Tongue (tissue), 2 donors: ENCODE data around the gene CNDP1. TPM values are rescaled to one million over a fixed set of nuclear protein-coding genes. Genes with fewer than 3 reads are reported as not detected.
"Not testable (repeated sequence)": the region's sequence is repeated elsewhere in the genome, so short reads cannot be mapped to it uniquely, and the experiment has no call there.

ENCODE experiments used
- DNase-seq: peaks from one replicate; pipeline ENCODE4 v3.0.0-alpha.2; 2015
- total RNA-seq: library from RNA; depleted of rRNA; stranded (reverse); fragments of >200 nt; gene quantifications from one replicate; pipeline ENCODE4 v1.2.3, GENCODE V29; 2014

CNDP1 gene
- total RNA-seq: not detected

DNA sequence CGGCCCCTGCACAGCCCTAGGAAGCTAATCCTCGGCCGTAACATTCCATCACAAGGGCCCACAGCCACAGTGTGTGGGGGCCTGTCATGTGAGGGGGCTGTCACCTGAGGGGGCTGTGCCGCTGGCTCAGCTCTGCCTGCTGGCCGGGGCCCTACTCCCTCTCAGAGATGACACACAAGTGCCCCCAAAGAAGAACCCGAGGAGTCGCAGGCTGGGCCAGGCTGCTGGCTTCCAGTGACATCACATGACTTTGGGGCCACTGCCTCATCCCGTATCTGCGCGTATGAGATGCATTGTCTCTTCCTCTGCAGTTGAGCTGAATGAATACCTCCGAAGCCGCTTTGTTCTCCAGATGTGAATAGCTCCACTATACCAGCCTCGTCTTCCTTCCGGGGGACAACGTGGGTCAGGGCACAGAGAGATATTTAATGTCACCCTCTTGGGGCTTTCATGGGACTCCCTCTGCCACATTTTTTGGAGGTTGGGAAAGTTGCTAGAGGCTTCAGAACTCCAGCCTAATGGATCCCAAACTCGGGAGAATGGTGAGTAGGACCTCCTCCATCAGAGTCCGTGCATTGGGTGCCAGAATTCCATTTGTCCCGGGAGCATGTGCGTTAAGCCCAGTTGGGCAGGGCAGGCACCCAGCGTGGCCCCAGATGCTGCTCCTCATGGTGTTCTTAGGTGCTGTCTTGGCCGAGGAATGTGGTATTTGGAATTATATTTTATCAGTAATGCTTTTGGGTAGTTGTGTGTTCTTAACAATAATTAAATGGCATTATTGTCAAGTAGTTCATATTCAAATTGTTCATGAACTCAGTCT, at the start of gene CNDP1:
Gene CNDP1 (plus strand): TSS at position 351 of the 820 bp plus-strand sequence. CDS start 168 bp downstream, at position 519.
- no peak for DNase-seq

DNA sequence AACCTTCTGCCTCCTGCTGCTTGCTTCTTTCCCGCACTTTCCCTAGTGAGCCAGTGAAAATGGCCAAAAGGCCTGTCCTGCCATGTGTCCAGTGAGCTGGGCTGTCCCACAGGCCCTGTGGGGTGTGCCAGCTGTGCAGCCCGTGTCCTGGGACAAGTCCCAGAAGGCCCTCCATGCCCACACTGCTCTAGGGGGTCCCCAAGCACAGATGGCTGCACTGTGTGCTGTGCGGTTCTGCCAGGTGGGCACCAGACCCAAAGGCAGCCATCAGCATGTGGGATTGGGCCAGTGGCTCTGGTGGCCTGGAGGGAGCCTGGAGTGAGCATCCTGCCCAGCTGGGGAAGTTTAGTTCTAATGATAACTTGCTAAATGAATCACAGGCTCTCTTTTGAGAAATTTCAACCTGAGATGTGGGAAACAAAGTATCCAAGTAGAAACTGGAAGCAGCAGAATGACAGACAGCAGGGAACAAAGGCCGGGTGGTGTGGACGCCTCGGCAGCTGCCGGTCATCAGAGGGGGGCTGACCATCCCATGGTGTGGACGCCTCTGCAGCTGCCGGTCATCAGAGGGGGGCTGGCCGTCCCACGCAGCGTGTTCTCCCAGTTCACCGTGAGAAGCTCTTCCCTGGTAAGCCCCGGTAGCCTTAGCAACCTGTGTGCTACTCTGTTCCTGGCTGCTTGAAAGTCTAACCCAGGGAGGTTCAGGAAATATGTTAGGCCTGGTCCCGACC, 48.0 kb upstream of the CNDP1 start:
- no peak for DNase-seq

DNA sequence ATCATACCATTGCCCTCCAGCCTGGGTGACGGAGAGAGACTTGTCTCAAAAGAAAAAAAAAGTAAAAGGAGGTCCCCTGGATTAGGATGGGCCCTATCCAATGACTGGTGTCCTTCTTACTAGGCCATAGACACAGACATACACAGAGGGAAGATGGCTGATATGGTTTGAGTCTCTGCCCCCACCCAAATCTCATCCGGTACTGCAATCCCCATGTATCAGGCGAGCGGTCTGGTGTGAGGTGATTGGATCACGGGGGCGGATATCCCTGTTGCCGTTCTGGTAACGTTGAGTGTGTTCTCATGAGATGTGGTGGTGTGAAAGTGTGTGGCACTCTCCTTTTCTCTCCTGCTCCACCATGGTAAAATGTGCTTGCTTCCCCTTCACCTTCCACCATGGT, 45.9 kb upstream of the CNDP1 start:
- no peak for DNase-seq

- no peak for DNase-seq
These were observed 45.4 kb upstream of the CNDP1 start for GRCh38 chr18:74488864-74489263.

DNA sequence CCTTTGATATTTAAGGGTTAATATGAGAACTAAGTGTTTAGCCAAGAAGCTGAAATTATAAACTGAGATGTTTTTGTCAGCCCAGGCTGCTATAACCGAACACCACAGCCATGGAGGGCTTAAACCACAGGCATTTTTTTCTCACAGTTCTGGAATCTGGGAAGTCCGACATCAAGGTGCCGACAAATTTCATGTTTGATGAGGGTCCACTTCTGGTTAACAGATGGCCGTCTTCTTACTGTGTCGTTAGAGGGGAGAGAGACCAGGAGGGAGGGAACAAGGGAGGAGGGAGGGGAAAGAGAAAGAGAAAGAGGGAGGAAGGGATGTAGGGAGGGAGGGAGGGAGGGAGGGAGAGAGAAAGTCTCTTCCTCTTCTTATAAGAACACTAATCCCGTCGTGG, 44.6 kb upstream of the CNDP1 start:
- peak; percentile 48 for DNase-seq

GRCh38 chr18:74492259-74492658, 42.0 kb upstream of the CNDP1 start:
- no peak for DNase-seq

- peak; percentile 70 for DNase-seq
These were observed 40.6 kb upstream of the CNDP1 start for GRCh38 chr18:74493689-74494088.

GRCh38 chr18:74494514-74494913, 39.8 kb upstream of the CNDP1 start:
- DNase-seq: no peak

DNA sequence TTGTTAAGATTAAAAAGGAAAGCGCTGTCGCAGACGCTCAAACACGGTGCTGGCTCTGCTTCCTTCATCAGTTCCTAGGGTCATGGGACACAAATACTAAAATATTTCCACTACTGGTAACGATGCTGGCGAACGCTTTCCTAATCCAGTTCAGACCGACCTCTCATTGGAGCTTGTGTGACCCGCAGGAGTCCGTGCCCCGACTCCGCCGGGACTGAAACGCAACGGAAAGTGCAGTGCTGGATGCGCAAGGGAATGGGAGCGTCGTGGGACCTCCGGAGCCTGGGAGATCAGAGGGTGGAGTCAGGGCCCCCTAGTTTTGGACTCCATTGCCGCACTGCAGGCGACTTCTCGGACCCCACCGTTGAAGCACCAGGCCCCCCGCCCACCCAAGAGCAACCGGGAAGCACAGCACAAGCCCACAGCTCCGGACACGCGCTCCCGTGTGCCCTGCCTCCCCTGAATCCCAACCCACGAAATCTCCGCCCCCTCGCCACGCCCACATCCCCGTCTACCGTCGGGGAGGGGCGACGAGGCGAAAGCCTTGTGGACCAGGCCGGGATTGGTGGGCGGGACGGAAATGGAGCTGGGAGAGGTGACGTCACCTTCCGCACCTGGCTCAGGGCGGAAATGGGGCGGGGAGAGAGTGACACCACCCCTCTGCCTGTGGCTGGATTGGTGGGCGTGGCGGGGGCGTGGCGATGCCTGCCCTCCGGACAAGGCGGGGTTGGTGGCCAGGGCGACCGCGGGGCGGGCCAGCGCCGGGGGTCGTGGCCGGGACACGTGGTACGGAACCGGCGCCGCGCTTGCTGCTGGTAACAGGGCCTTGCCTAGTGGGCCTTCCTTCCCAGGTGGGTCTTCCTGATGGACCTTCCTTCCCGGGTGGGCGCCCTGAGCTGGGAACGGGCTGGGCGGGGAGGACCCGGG, 38.5 kb upstream of the CNDP1 start, which contains the start of gene CNDP2:
Gene CNDP2 (plus strand): TSS at position 783 of the 927 bp plus-strand sequence. CDS start 3,611 bp downstream, outside the sequence.
- DNase-seq: peak; percentile 100

DNA sequence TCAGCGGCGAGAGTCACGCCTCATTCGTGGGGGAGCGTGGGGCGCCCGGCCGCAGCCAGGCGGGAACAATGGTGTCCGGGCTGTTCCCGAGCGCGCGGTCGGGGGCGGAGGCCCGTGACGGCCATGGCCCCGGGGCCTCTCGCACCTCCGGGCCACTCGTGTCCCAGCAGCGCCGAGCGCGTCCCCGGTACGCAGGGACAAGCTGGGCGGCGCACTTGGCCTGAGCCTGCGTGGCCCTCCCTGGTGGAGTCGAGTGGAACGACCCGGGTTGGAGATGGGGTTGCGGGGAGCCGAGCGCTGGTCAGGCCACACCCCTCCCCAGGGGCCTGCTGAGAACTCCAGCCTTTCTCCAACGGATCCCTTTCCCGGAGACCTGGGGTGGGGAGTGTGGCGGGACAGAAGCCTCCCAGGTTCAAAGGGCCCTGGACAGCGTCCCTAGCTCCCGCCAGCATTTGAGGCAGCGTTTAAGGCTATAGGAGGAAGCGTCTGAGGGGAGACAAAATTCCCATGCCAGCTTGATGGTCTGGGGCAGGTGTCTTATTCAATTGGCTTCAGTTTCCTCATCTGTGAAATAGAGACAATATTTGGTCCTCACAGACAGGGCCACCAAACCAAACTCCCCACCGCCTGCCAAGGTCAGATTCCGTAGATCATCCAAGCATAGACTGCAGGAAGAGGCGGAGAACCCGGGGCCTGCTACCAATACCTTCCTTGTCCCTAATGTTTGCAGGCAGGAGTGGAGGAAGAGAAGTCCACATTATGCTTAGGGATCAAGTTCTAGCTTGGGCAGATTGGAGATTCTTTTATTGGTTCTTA, 37.6 kb upstream of the CNDP1 start:
- DNase-seq: peak; percentile 69

DNA sequence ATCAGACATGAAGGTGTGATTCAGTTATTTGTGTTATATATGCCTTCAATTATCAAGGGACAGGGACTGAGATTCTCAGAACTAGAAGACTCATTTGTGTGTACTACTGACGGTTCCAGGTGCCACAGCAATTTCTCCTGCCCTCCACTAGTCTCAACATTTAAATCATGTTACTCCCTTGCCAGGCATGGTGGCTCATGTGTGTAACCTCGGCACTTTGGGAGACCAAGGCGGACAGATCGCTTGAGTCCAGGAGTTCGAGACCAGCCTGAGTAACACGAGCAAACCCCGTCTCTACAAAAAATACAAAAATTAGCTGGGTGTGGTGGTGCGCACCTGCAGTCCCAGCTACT, 37.0 kb upstream of the CNDP1 start:
- no peak for DNase-seq

DNA sequence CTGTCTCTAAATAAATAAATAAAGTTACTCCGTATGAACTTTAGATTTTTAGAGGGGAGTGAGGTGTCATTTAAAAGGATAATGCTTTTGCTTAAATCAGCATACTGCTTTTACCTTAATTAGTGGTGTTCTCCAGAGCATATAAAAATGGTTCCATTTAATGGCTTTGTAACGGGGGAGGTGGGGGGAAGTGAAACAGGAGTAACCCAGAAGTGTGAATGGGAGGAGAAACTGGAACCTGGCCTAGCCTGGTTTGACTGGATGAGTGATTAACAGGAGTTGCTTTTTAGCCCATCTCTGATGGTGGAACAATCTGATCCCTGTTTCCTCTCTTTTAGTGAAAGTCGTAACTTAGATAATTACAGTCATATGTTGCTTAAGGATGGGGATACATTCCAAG, 36.5 kb upstream of the CNDP1 start:
- no peak for DNase-seq

DNA sequence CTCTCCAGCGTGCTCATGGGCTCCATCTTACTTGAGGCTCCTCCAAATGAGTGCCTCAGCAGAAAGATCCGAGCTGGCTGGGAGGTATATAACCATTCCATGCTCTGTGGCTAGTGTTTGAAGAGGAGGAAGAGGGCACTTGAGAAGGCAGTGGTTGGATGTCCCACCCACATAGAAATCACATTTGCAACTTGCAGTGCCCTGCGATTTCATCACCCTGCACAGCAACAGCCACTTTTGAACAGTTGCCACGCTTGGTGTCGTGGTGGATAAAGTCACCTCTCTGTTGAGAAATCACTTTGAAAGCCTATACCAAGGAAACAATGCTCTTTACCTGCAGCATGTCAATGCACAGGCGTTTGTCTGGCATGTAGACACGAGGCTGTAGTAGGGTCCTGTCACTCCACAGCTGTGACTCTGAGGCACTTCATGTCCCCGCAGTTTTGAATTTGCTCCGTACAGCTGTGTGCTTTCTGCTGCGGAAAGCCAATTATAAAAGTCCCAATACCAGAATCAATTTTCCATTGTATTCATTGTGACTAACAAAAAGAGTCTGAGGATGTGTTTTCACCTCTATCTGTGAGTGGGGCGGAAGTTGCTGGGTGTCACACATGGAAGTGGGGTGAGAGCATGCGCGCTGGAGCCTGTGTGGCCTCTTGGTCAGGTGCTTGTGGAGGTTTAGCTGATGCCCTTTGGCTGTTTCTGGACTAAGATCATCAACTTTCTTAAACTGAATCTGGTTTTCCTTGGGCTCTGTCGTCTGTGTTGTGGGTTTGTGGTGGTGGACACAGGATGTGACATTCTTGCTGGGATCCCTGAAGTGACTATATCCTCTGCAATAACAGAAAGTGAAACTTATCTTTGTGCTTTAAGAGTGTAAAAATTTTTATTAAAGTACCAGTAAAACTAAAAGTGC, 35.3 kb upstream of the CNDP1 start:
- no peak for DNase-seq

- DNase-seq: no peak
These were observed 34.7 kb upstream of the CNDP1 start for GRCh38 chr18:74499633-74500032.

DNA sequence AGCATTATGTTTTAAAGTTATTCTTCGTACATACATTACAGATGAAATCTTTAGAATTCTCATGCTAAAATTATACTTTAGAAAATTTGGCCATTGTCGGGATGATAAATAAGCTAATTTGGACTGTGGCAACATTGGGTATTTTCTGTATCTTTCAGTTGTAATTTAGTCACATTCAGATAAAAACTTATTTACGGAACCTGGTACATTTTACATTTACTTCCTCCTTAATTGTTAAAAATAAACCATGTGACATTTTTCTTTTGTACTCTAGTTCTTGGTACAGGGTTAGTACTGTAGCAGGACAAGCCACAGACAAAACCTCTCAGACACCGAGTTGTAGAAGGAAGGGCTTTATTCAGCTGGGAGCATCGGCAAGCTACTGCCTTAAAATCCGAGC, 33.9 kb upstream of the CNDP1 start:
- DNase-seq: no peak

- DNase-seq: not testable (repeated sequence)
These were observed 33.5 kb upstream of the CNDP1 start for GRCh38 chr18:74500774-74501173.

DNA sequence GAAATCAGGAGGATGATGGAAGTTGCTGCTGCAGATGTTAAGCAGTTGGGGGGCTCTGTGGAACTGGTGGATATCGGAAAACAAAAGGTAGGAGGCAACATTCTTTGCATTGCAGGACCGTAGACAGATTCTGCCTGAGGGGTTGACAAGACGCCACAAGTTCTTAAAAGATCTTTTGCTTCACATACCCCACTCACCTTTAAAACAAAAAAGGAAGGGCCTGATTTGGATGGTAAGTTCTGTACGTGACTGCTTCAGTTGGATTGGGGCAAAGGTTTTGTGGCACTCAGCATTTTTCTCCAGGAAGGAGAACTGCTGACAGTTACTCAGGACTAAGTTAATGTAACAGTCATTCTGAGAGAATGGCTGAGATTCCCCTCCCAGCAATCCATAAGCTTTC, 32.9 kb upstream of the CNDP1 start:
- DNase-seq: peak; percentile 44

DNA sequence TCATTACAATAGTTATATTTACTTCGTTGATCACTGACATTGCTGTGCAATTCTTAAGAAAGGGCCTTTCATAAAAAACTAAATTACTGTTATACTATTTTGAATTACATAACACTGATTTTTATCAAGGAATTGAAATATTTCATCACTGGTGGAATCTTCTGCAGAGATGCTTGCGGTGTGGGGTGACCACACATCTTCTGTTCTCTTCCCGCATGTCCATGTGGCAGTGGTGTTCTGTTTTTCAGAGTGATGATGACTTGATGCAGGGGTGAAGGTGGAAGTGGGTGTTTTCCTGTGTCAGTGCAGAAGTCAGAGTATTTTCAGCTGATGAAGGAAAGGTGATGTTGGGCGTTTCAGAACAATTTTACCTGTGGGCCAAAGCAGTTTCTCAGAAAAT, 31.2 kb upstream of the CNDP1 start:
- DNase-seq: no peak

GRCh38 chr18:74505776-74506175, 28.5 kb upstream of the CNDP1 start:
- DNase-seq: no peak

DNA sequence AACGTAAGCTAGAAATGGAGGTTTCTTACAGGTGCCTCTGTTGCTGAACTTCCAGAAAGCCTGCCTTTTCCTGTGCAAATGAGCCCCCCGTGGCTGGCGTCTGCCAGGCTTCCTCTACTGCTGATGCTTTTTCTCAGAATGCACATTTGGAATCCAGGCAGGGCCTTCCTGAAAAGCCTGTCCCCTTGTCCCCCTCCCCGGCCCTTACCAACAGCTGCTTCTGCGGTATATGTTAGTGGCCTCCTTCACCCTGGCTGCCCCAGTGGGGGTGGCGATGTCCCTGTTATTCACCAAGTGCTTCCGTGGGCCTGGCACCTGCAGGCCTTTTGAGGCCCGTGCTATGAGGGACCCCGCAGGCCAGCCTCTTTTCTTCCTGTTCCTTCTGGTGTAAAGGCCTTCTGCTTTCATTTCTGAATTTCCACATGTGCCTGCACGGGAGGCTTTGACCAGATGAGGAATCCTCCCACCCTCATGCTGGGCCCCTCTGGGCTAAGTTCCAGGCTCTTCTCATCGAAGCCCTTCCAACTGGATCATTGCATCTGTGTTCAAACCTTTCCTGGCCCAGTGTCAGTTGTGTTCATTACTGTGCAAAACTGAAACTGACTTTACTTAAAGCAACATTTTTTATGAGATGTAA, 27.7 kb upstream of the CNDP1 start:
- DNase-seq: peak; percentile 95
